HepG2 (cell line): ENCODE data around the gene NRSN2. TPM values are rescaled to one million over a fixed set of nuclear protein-coding genes. Genes with fewer than 3 reads are reported as not detected.

Experiments
- ATRX ChIP-seq: sonication (generic); formaldehyde crosslinking; IDR thresholded peaks from 2 replicates; pipeline ENCODE4 v1.4.0; 2020; ENCODE audit warnings: missing genetic modification reagents, borderline replicate concordance
- BORCS8-MEF2B ChIP-seq: sonication (generic); formaldehyde crosslinking; IDR thresholded peaks from 2 replicates; pipeline ENCODE4 v1.8.0; 2022; ENCODE audit warnings: mild to moderate bottlenecking, missing genetic modification reagents
- CREM ChIP-seq, 2 experiments: sonication (generic) in 1 of 2; formaldehyde crosslinking in 1 of 2; IDR thresholded peaks; 2 replicates each; pipeline versions ENCODE4 v1.4.0 to v1.6.1; 2016 to 2020; ENCODE audit warnings: antibody characterized with exemption in 1 of 2, mild to moderate bottlenecking in 1 of 2, missing genetic modification reagents in 1 of 2
- HMG20A ChIP-seq: IDR thresholded peaks from 2 replicates; pipeline ENCODE4 v1.6.1; 2016; ENCODE audit warnings: borderline replicate concordance
- ISL2 ChIP-seq: sonication (generic); formaldehyde crosslinking; IDR thresholded peaks from 2 replicates; pipeline ENCODE4 v1.5.0; 2020; ENCODE audit warnings: missing genetic modification reagents
- ISX ChIP-seq: sonication (generic); formaldehyde crosslinking; conservative IDR thresholded peaks from 2 replicates; pipeline ENCODE4 v1.5.0; 2020; ENCODE audit warnings: missing genetic modification reagents
- MIER3 ChIP-seq: IDR thresholded peaks from 2 replicates; pipeline ENCODE4 v1.6.1; 2016; ENCODE audit warnings: missing compliant biosample characterization, borderline replicate concordance
- NAIF1 ChIP-seq: sonication (generic); formaldehyde crosslinking; IDR thresholded peaks from 2 replicates; pipeline ENCODE4 v1.5.0; 2020; ENCODE audit warnings: mild to moderate bottlenecking, missing genetic modification reagents, borderline replicate concordance
- NCOR1 ChIP-seq: fragments of 200-600 bp; sonication (generic); IDR thresholded peaks from 2 replicates; pipeline ENCODE4 v1.7.0; 2017; ENCODE audit warnings: antibody characterized with exemption, low read length, borderline replicate concordance
- PHB2 ChIP-seq: fragments of 450-650 bp; IDR thresholded peaks from 2 replicates; pipeline ENCODE4 v1.6.1; 2018; ENCODE audit not compliant: partially characterized antibody
- RORA ChIP-seq: sonication (generic); formaldehyde crosslinking; IDR thresholded peaks from 2 replicates; pipeline ENCODE4 v1.5.0; 2020; ENCODE audit warnings: mild to moderate bottlenecking, missing genetic modification reagents, moderate library complexity
- ZNF232 ChIP-seq: sonication (generic); formaldehyde crosslinking; IDR thresholded peaks from 2 replicates; pipeline ENCODE4 v1.4.0; 2020; ENCODE audit warnings: missing genetic modification reagents, borderline replicate concordance
- ZNF749 ChIP-seq: sonication (generic); formaldehyde crosslinking; IDR thresholded peaks from 2 replicates; pipeline ENCODE4 v1.8.0; 2022; ENCODE audit warnings: mild to moderate bottlenecking, missing genetic modification reagents, moderate library complexity, borderline replicate concordance
- ZNF891 ChIP-seq: sonication (generic); formaldehyde crosslinking; IDR thresholded peaks from 2 replicates; pipeline ENCODE4 v1.5.0; 2020; ENCODE audit warnings: mild to moderate bottlenecking, missing genetic modification reagents
- ZSCAN9 ChIP-seq: IDR thresholded peaks from 2 replicates; pipeline ENCODE4 v1.6.1; 2016; ENCODE audit warnings: borderline replicate concordance
- polyA plus RNA-seq, 8 experiments: library from polyadenylated mRNA; depleted of rRNA in 3 of 8; stranded (reverse) in 7 of 8; unstranded in 1 of 8; fragments of >200 nt; fragmentation: Illumina TruSeq in 4 of 8; extraction: Trizol in 4 of 8; gene quantifications; 2 replicates each; pipeline versions ENCODE4 v1.2.1 to v1.2.3, GENCODE V29; 2011 to 2016; ENCODE audit warnings: low read depth in 4 of 8, missing spikeins in 1 of 8, mixed read lengths in 1 of 8; ENCODE audit not compliant: insufficient read depth in 1 of 8
- total RNA-seq, 5 experiments: library from RNA; depleted of rRNA; stranded (reverse); fragments of >200 nt; fragmentation: Illumina TruSeq; extraction: Trizol; gene quantifications; 2 replicates each; pipeline ENCODE4 v1.2.3, GENCODE V29; 2016; ENCODE audit warnings: low read depth in 1 of 5
- TF ChIP-seq, protein P1 (sequence below): sonication (generic); formaldehyde crosslinking; IDR thresholded peaks from 2 replicates; pipeline ENCODE4 v1.4.0; 2020; ENCODE audit warnings: missing genetic modification reagents
- TF ChIP-seq, protein P2 (sequence below): sonication (generic); formaldehyde crosslinking; IDR thresholded peaks from 2 replicates; pipeline ENCODE4 v1.4.0; 2020; ENCODE audit warnings: missing genetic modification reagents
- TF ChIP-seq, protein P3 (sequence below): IDR thresholded peaks from 2 replicates; pipeline ENCODE4 v1.6.1; 2012; ENCODE audit warnings: low read length, improper control_type of control experiment
- TF ChIP-seq, protein P4 (sequence below): sonication (generic); formaldehyde crosslinking; conservative IDR thresholded peaks from 2 replicates; pipeline ENCODE4 v1.4.0; 2020; ENCODE audit warnings: missing genetic modification reagents

NRSN2 gene
- total and polyA plus RNA-seq, 2 of the 13 experiments (the other 11 are each of a cell fraction or from before 2014, with no cell fraction given), result 32.3 to 49.4 TPM

DNA sequence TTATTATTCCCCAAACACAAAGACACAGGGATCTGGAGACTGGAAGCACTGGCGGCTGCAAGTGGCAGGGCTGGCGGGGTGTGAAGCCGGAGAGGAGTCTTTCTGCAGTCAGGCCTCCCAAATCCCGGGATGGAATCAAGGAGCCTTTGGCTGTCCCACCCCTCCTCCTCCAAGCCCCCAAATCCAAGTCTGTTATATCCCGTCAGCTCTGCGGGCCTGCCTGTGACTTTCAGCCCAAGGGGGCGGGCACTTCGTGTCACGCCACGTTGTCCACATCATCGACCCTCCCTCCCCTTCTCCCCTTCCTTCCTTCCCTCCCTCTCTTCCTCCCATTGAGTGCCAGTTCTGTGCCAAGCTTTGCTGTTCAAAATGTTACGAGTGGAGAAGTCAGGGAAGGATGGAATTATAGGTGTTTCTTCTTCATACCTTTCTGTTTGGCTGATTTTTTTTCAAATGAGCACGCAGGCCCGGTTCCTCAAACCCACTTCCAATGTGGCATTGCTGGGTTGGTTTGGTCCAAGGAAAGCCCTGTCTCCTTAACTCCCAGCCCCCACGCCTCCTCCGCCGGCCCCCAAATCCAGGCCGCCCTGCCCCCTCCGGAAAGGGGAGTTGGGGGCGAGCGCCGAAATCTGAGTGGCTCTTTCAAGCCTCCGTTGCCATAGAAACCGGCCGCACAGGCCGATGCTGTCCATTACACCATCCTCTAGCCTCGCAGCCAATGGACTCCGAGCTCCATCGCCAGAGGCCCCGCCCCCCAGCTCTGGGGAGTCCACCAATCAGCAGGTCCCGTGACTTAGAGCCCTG is 36.9 kb upstream of the NRSN2 start (continued):
- TF ChIP-seq, protein P1, sequence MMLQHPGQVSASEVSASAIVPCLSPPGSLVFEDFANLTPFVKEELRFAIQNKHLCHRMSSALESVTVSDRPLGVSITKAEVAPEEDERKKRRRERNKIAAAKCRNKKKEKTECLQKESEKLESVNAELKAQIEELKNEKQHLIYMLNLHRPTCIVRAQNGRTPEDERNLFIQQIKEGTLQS (CRISPR knock-in tag), result no peak
- TF ChIP-seq, protein P2, sequence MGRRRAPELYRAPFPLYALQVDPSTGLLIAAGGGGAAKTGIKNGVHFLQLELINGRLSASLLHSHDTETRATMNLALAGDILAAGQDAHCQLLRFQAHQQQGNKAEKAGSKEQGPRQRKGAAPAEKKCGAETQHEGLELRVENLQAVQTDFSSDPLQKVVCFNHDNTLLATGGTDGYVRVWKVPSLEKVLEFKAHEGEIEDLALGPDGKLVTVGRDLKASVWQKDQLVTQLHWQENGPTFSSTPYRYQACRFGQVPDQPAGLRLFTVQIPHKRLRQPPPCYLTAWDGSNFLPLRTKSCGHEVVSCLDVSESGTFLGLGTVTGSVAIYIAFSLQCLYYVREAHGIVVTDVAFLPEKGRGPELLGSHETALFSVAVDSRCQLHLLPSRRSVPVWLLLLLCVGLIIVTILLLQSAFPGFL (CRISPR knock-in tag), result no peak
- TF ChIP-seq PHB2 (no peak), ZNF749 (CRISPR knock-in tag) (0 out of 2 replicates have a peak, but pooled peaks have one; percentile 62), ZNF891 (CRISPR knock-in tag) (peak; percentile 85), BORCS8-MEF2B (CRISPR knock-in tag) (peak; percentile 86), NAIF1 (no peak), ISL2 (CRISPR knock-in tag) (no peak), ZNF232 (CRISPR knock-in tag) (no peak; the same call in 1 of the 2 replicates), ATRX (CRISPR knock-in tag) (no peak), HMG20A (CRISPR knock-in tag) (no peak), ISX (CRISPR knock-in tag) (no peak), NCOR1 (peak; percentile 30; the same call in 1 of the 2 replicates), ZSCAN9 (no peak; the same call in 1 of the 2 replicates), CREM (IDR thresholded peaks at IDR 0.05) (no peak), CREM (CRISPR knock-in tag; IDR thresholded peaks at IDR 0.05) (no peak), RORA (CRISPR knock-in tag) (no peak), MIER3 (CRISPR knock-in tag) (no peak)
- TF ChIP-seq, protein P3, sequence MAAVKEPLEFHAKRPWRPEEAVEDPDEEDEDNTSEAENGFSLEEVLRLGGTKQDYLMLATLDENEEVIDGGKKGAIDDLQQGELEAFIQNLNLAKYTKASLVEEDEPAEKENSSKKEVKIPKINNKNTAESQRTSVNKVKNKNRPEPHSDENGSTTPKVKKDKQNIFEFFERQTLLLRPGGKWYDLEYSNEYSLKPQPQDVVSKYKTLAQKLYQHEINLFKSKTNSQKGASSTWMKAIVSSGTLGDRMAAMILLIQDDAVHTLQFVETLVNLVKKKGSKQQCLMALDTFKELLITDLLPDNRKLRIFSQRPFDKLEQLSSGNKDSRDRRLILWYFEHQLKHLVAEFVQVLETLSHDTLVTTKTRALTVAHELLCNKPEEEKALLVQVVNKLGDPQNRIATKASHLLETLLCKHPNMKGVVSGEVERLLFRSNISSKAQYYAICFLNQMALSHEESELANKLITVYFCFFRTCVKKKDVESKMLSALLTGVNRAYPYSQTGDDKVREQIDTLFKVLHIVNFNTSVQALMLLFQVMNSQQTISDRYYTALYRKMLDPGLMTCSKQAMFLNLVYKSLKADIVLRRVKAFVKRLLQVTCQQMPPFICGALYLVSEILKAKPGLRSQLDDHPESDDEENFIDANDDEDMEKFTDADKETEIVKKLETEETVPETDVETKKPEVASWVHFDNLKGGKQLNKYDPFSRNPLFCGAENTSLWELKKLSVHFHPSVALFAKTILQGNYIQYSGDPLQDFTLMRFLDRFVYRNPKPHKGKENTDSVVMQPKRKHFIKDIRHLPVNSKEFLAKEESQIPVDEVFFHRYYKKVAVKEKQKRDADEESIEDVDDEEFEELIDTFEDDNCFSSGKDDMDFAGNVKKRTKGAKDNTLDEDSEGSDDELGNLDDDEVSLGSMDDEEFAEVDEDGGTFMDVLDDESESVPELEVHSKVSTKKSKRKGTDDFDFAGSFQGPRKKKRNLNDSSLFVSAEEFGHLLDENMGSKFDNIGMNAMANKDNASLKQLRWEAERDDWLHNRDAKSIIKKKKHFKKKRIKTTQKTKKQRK, result no peak
- TF ChIP-seq, protein P4, sequence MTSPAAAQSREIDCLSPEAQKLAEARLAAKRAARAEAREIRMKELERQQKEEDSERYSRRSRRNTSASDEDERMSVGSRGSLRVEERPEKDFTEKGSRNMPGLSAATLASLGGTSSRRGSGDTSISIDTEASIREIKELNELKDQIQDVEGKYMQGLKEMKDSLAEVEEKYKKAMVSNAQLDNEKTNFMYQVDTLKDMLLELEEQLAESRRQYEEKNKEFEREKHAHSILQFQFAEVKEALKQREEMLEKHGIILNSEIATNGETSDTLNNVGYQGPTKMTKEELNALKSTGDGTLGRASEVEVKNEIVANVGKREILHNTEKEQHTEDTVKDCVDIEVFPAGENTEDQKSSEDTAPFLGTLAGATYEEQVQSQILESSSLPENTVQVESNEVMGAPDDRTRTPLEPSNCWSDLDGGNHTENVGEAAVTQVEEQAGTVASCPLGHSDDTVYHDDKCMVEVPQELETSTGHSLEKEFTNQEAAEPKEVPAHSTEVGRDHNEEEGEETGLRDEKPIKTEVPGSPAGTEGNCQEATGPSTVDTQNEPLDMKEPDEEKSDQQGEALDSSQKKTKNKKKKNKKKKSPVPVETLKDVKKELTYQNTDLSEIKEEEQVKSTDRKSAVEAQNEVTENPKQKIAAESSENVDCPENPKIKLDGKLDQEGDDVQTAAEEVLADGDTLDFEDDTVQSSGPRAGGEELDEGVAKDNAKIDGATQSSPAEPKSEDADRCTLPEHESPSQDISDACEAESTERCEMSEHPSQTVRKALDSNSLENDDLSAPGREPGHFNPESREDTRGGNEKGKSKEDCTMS (CRISPR knock-in tag), result no peak
